Measurements from ENCODE around the gene SRMS. TPM values are rescaled to one million over a fixed set of nuclear protein-coding genes. Genes with fewer than 3 reads are reported as not detected.

SRMS gene
- total and polyA plus RNA-seq, 2 of the 13 experiments (the other 11 are each of a cell fraction or from before 2014, with no cell fraction given): not detected

GRCh38 chr20:63525185-63525584, 22.4 kb downstream of the SRMS start (continued):
- TF ChIP-seq HNF1A (IDR thresholded peaks at IDR 0.05; ENCODE audit: low read depth) (no peak), HNF1A (CRISPR knock-in tag; IDR thresholded peaks at IDR 0.05; ENCODE audit: borderline replicate concordance) (no peak), ZBTB44 (CRISPR knock-in tag; IDR thresholded peaks at IDR 0.05) (no peak), RFX1 (IDR thresholded peaks at IDR 0.05) (no peak), MEF2D (CRISPR knock-in tag; IDR thresholded peaks at IDR 0.05) (no peak), MTERF4 (CRISPR knock-in tag; IDR thresholded peaks at IDR 0.05) (no peak), ZNF747 (CRISPR knock-in tag; IDR thresholded peaks at IDR 0.05; ENCODE audit: borderline replicate concordance) (no peak), ATF4 (CRISPR knock-in tag; IDR thresholded peaks at IDR 0.05) (no peak), NFE2 (CRISPR knock-in tag; IDR thresholded peaks at IDR 0.05) (no peak)
